ENCODE results near the gene EME1. TPM values are rescaled to one million over a fixed set of nuclear protein-coding genes. Genes with fewer than 3 reads are reported as not detected.

Gene EME1
- total and polyA plus RNA-seq, 2 experiments from 2014 or later = 14.4 to 15.9 TPM

- TF ChIP-seq ETS1 (IDR thresholded peaks at IDR 0.05) = no peak
- TF ChIP-seq POLR2AphosphoS5 (IDR thresholded peaks at IDR 0.05; ENCODE audit: low read depth) = no peak
- no peak for TF ChIP-seq EZH2 (IDR thresholded peaks at IDR 0.05; ENCODE audit: low read depth, unreplicated experiment)
- no peak for TF ChIP-seq JUNB (IDR thresholded peaks at IDR 0.05; ENCODE audit: unreplicated experiment)
- no peak for TF ChIP-seq REST (IDR thresholded peaks at IDR 0.05; ENCODE audit: unreplicated experiment)
- no peak for TF ChIP-seq ZNF331 (CRISPR knock-in tag; IDR thresholded peaks at IDR 0.05; ENCODE audit: low read depth)
- no peak for TF ChIP-seq ZNF114 (CRISPR knock-in tag; IDR thresholded peaks at IDR 0.05)
Measured at GRCh38 chr17:50382931-50383330, 9.9 kb downstream of the EME1 start (continued).

GRCh38 chr17:50386510-50386909 is 13.5 kb downstream of the EME1 start:
- 0 out of 2 replicates have a peak, but pooled peaks cover 3% of the 10 kb centered on the region for H3F3A ChIP-seq (replicated peaks; ENCODE audit: low read depth)
- Mint-ChIP-seq H3K27me3 (ENCODE audit: insufficient read depth, low read depth, poor library complexity) (peaks cover 5% of the 10 kb centered on the region), H3K36me3 (ENCODE audit: low read depth) (peaks cover 91% of the 10 kb centered on the region), H3K9me3 (no peaks in the 10 kb centered on the region), H3K4me1 (no peaks in the 10 kb centered on the region), H3K4me3 (no peak overlapping the region), H3K27ac (no peak overlapping the region)
- H3K4me3 ChIP-seq = no peak overlapping the region
- DNase-seq (ENCODE audit: low spot score) (no peak), ATAC-seq (no peak)
- H3K79me2 ChIP-seq (replicated peaks; ENCODE audit: insufficient read depth) = no peaks in the 10 kb centered on the region
- no peak overlapping the region for H3K27ac ChIP-seq (ENCODE audit: low read depth)
- H3K4me1 ChIP-seq (ENCODE audit: insufficient read depth) = no peaks in the 10 kb centered on the region
- no peaks in the 10 kb centered on the region for H3K9me2 ChIP-seq (ENCODE audit: insufficient read depth)
- peaks cover 47% of the 10 kb centered on the region for H3K36me3 ChIP-seq (ENCODE audit: insufficient read depth)
- no peak overlapping the region for H3K4me2 ChIP-seq
- H2AFZ ChIP-seq = no peak overlapping the region
- H4K20me1 ChIP-seq (replicated peaks; ENCODE audit: insufficient read depth) = peaks cover 10% of the 10 kb centered on the region; the same call in 1 of the 2 replicates
- H3K27me3 ChIP-seq (ENCODE audit: insufficient read depth) = no peaks in the 10 kb centered on the region
- TF ChIP-seq EZH2phosphoT487 (IDR thresholded peaks at IDR 0.05; ENCODE audit: unreplicated experiment) (no peak), ZNF114 (CRISPR knock-in tag; IDR thresholded peaks at IDR 0.05) (no peak), CREB1 (CRISPR knock-in tag; IDR thresholded peaks at IDR 0.05; ENCODE audit: low read depth) (no peak), NANOG (IDR thresholded peaks at IDR 0.05; ENCODE audit: borderline replicate concordance) (no peak), EZH2 (IDR thresholded peaks at IDR 0.05; ENCODE audit: low read depth, unreplicated experiment) (no peak), JUNB (IDR thresholded peaks at IDR 0.05; ENCODE audit: unreplicated experiment) (no peak), CTCF (conservative IDR thresholded peaks at IDR 0.05; ENCODE audit: low read depth in 2 of 2) (no peak), ZNF462 (CRISPR knock-in tag; IDR thresholded peaks at IDR 0.05) (no peak)
